GM18861 (cell line): ENCODE measurements around the gene GGTA1.
"Not testable (repeated sequence)": the region's sequence is repeated elsewhere in the genome, so short reads cannot be mapped to it uniquely, and the experiment has no call there.

Experiments
- ATAC-seq: cut with Tn5 transposase; IDR thresholded peaks from one replicate; pipeline ENCODE4 v1.9.1; 2021; ENCODE audit not compliant: unreplicated experiment

Gene GGTA1

DNA sequence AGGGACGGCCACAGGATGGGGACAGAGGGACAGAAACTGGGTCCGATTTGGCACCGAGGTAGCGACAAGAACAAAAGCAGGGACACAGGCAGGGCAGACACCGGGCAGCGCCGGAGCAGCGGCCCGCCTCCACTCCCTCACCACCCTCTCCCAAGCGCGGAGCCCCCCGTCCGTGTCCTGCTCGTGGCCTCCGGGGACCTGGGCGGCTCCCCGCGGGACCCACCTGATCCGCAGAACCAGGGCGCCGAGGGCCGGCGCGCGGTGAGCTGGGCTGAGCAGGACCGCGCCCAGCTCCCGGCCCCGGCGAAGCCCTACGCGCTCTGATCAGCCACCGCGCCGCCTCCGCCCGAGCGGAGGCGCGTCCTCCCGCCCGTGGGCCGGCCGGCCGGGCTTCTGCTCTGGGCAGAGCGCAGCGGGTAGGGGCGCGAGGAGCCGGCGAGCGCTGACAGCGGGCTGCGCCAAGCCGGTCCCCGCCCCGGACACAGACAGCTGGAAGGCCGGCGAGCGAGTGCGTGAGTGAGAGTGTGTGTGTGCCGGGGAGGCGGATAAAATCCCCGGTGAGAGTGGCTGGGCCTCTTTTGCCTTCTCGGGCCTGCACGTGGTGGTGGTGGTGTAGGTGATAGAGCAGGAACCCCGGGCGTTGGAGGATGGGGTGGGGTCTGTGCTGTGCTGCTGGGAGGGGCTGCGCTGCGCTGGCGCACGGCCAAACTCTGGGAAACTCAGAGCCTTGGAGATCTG lies at the start of gene GGTA1:
GGTA1 (minus strand) TSS at position 418 of the 738 bp plus-strand sequence. CDS start 31,922 bp downstream, outside the sequence.
- no peak for ATAC-seq

DNA sequence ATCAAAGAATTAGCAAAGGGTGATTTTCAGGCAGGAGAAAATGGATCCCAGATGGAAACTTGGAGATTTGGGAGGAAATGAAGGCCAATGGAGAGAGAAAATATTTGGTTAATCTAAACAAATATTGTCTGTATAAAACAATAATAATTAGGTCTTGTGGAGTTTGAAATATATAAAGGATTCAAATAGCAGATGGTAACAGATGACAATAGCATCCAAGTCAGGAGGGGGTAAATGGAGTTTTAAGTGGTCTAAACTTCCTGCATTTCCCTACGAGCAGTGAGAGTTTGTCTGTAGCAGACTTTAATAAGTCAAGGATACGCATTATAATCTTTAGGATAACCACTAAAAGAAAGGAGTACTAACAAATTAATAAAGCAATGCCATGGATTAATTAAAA lies 49.0 kb upstream of the GGTA1 start:
- ATAC-seq: no peak

DNA sequence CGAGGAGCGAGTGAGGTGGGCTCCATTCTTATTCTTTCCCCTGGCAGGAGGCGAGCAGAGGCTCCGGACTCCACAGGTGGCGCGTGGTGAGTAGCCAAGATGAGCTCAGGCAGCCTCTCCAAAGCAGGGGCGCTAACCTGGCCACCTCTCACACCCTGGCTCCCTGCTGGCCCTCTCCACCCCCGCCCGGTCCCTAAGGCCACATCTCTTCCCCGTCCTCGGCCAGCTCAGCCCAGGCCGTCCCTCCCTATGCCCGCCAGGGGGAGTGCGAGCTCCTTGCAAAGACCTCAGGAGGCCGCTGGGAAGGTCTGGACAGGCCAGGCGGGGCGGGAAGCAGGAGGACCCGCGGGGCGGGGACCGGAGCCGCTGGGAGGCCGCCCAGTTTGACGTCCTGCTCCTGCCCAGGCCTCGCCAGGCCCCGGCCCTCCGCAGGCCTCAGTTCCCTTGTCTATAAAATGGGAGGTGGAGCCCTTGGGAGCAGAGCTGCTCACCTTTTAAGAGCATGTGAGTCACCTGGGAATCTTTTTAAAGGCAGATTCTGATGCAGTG lies 46.3 kb upstream of the GGTA1 start:
- ATAC-seq: peak; percentile 67

DNA sequence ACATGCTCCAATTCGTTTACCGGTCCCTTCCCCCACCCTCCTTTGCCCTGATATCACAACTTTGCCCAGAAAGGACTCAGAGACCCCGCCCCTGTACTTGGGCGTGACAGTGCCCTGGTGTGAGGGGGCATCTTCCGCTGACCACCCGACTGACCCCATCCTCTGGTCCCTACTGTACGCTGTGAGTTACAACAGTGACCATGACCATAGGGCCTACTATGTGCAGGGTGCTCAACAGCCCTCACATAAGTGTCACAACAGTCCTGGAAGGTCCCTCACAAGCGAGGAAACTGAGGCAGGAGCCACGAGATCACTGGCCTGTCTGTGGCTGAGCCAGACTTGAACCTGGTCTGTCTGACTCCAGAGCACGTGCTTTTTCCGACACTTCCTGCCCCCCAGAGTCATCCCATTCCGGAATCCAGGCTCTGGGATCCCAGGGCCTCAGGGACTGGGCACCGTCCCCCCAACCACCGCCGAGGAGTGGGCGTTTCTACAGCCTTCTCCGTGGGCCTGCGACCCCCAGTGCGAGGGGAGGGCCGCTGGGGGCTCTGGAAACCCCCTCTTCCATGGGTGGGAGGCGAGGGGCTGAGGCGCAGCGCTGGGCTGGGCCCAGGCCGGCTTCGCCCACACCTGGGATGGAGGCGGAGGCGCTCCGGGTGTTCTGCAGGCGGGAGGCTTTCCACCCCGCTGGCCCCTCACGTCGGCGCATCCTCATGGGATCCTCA lies 45.7 kb upstream of the GGTA1 start:
- ATAC-seq: no peak

DNA sequence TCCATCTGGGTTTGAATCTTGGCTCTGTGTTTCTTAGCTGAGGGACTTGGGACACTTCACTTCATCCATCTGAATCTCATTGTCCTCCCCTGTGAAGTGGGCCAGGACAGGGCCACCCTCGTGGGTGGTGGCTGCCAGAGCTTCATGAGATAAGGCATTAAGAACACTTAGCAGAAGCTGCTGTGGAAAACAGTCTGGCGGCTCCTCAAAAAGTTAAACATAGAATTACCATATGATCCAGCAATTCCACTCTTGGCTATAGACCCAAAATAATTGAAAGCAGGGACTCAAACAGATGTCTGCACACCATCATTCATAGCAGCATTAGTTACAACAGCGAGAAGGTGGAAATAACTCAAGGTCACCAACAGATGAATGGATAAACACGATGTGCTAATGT lies 42.4 kb upstream of the GGTA1 start:
- ATAC-seq: no peak

DNA sequence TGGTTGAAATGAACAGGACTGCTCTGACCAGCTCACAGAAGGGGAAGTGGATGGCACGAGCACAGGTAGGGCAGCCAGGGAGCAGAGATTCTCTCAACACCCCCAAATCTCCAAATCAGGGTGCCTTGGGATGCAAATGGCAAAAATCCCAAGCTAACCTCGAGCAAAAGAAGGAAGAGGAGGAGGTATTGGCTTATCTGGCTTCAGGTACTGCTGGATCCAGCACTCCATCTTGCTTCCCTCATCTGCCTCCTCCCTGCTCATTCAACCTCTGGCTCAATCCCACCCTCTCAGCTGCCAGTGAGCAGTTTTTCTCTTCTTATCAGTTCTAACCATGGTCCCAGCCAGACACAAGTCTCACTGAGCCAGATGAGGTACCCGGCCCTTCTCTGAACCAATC lies 41.6 kb upstream of the GGTA1 start:
- no peak for ATAC-seq

DNA sequence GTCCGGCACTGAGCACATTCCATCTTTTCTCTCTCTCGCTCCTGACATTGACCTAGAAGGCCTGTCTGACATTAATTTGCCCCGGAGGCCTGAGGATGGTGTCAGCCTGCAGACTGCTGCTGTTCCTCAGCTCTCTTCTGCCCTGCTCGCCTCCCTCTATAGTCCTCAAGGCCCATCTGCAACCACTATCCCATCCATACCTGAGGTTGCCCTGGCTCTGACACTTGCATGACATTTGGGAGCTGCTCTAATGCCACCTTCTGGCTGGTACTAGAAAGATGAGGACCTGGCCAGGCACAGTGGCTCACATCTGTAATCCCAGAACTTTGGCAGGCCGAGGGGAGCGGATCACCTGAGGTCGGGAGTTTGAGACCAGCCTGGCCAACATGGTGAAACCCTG lies 38.6 kb upstream of the GGTA1 start:
- no peak for ATAC-seq

DNA sequence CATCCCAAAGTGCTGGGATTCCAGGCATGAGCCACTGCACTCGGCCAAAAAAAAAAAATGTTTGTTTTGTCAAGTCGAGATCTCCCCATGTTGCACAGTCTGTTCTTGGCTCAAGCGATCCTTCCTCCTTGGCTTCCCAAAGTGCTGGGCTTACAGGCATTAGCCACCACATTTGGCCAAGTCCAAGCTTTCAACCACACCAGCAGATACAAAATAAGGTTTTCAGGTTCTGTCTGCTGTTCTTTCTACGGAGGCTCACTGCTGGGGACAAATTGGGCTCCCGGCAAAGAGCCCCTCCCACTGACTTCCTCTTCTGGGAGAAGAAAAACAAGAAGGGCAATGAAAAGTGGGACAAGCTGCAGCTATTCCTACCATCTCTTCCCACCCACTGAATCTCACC lies 37.6 kb upstream of the GGTA1 start:
- ATAC-seq: no peak

DNA sequence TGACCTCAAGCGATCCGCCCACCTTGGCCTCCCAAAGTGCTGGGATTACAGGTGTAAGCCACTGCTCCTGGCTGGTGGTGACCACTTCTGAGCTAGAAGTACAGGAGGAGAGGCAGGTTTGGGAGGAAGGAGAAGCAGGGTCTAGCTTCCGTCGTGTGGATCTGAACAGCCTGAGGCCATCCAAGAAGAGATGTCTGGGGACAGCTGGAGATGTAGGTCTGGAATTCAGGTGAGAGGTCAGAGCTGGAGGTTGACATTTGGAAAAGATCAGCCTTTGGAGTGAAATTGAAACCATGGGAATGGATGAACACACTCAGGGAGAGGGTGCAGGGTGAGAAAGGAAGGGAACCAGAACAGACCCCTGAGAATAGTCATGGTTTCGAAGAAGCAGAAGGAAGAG lies 33.2 kb upstream of the GGTA1 start:
- ATAC-seq: no peak

DNA sequence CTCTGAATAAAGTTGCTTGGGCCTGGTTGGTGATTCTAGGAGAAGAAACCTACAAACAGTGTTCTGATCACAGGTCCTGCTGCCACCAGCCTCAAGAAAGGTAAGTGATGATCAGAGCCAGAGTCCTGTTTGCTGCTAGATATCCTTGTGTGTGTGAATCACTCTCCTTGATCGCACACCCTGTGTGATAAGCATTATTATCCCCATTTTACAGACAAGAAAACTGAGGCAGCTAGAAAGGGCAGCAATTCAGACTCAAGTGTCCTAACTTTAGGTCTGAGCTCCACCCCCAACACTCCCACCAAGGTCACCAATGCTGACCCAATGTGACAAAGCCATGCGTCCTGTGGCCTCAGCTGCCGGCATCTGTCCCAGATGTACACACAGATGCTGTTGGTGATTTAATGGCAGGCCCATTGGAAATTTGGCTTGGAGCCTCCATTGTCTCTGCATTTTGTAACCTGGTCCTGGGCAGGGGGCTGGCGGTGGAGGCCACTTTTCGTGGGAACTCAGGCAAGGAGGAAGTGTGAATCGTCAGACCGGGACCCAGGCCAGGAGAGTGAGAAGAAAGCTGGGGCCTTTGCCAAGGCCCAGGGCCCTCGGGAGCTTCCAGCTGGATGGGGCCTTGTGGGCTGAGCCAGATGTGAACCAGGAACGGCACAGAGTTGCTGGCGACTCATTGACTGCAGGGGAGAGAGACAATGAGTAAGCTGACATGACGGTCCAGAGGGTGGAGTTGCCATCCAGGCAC lies 29.8 kb upstream of the GGTA1 start:
- ATAC-seq: no peak

DNA sequence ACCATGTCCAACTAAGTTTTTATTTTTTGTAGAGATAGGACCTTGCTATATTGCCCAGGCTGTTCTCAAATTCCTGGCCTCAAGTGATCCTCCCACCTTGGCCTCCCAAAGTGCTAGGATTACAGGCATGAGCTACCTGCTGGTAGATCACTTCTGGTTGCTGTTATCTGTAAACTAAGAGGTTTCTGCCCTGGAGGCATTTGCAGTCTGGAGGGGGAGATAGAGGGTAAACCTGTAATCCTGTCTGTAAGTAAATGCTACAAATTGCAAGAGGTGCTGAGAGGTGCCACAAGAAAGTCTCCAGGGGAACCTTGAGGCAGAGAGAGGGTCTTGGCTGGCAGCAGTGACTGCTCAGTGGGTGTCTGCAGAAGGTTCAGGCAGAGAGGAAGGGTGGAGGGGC lies 29.0 kb upstream of the GGTA1 start:
- ATAC-seq: no peak

DNA sequence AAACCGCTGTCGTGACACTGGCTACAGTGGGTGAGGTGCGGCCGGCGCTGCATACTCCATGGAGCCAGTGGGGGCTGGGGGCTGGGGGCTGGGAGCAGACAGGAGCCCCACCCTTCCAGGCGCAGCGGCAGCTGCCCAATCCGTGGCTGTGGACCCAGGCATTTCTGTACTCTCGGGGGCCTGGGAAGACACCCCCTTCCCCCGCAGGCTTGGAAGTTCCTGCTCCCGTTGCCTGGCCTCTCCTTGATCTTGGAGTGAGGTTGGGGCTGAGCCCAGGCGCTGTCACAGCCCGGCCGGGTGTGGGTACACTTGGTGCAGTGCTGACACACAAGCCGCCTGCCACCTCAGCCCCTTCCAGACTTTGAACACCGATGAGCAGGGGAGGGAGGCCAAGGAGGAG lies 27.7 kb upstream of the GGTA1 start:
- ATAC-seq: no peak

DNA sequence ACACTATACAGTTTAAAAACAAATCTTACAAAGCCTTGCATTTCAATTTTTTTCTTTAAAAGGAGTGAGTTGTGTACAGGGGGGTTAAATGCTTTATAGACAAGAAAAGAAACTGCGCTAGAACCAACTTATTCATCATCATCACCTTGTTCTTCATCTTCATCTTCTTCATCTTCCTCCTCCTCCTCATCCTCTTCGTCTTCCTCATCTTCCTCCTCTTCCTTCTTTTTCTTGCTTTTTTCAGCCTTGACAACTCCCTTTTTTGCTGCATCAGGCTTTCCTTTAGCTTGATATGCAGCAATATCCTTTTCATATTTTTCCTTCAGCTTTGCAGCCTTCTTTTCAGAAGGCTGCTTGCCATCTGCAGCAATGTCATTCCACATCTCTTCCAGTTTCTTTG lies 20.0 kb upstream of the GGTA1 start:
- not testable (repeated sequence) for ATAC-seq

DNA sequence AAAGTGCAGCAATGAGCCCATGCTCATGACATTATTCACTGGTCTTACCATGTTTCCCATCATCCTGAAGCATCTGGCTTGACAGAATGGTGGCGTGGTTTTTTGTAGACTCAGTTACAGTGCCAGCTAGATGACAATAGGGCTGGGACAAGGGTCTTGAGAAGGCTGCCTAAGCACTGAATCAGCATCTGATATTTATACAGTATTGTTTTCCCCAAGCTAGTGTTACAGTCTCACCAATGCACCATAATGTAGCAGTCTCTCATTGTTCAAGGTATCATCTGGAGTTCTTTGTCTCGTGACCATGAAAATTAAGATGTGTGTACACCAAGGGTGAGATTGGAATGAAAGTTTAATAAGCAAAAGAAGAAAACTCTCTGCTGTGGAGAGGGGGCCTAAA lies 19.0 kb upstream of the GGTA1 start:
- no peak for ATAC-seq

DNA sequence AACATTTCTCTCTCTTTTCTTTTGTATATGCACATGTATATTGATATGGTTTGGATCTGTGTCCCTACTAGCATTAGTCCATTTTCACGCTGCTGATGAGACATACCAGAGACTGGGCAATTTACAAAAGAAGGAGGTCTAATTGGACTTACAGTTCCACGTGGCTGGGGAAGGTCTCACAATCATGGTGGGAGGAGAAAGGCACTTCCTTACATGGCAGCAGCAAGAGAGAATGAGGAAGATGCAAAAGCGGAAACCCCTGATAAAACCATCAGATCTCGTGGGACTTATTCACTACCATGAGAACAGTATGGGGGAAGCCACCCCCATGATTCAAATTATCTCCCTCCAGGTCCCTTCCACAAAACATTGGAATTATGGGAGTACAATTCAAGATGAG lies 13.5 kb upstream of the GGTA1 start:
- ATAC-seq: not testable (repeated sequence)

DNA sequence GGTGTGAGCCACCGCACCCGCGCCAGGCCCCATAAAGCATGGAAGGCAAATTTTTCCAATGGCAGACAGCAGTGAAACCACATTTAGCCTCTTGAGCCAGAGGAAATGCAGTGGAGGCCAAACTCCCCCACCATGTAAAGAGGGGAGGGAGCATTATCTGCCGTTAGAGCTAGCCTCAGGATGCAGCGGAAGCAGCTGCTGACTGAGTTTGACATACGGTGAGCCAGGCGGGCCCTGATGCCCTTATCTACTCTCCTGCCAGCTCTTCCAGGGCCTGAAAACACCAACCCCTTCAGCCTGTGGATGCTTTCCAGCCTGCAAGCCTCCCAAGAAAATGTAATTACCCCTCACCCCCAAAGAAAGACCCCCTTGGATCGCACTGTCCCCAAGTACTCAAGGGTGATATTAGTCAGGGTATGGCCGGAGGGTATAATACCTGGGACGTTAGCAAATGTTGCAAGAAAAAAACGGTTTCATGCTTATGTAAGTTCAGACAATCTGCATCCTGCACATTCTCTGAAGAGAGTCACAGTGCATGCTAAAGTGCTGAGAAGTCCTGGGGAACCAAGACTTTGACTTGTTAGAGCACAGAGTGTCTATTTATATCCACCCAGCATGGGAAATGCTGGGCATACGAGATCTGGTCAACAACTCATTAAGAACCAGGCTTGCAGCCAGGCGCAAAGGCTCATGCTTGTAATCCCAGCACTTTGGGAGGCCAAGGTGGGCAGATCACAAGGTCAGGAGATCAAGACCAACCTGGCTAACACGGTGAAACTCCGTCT lies 11.3 kb upstream of the GGTA1 start:
- ATAC-seq: no peak

DNA sequence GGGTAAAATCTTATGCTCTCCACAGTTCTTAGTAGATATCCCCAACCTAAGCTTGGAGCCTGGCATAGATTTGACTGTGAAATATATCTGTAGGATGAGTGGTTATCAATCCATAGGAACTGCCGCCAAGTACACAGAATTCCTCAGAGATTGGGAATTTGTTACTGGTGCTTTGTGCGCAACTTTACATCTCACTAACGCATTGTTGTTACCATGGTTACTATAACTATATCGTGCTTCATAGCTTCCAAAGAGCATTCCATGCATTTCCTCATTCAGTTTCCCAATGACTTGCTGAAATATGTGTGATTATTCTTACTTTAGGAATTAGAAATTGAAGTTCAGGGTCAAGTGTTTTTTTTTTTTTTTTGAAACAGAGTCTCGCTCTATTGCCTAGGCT lies 9.5 kb upstream of the GGTA1 start:
- no peak for ATAC-seq

DNA sequence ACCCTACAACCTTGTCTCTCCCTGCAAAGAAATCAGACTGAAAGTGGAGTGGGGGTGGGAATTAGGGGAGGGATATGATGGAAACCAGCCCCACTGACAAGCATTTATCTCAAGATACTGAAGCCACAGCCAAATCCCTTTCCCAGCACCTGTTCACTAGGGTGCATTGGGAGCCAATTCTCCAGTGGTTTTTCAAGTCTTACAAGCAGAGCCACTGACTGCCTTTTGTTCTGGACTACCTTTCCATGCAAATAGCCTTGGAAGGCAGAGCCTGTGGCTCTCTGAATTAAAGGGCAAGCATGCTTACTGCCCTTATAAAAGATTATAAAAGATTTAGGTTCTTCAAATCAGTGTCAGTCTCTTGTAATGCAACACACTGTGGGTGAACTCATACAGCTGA lies 8.8 kb upstream of the GGTA1 start:
- no peak for ATAC-seq

DNA sequence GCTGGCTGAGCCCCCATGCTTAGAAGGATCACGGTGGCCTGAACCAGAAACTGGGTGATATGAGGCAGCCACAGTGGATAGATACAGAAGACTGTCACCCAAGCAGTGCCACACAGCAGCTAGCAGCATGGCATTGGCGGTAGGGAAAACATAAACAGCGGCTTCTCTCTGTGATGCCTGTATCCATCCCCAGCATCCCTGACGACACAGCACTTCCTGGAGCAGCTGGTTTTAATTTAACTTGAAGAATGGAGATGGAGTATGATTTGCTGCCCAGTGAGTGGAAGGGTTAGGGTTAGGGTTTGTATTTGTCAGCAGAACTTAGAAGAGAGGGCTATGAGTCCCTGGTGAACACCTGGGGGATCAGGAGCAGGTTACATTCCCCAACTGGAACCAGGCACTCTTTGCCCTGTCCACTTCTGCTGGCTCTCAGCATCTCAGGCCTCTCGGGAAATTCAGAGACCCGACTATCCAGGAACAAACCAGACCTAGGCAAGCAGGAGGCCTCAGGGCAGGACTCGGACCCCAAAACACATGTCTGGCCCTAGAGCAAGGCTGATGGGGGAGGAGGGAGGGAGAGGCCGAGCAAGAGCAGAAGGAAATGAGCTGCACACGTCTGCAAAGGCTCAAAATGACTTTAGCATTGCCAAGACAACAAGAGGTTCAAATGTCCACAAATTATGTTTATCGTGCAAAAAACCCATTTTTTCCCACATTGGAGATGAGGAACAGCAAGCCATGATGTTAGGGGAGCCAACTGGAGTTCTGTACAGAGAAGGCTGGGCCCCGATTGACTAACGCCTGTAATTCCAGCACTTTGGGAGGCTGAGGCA lies 6.5 kb upstream of the GGTA1 start:
- no peak for ATAC-seq

DNA sequence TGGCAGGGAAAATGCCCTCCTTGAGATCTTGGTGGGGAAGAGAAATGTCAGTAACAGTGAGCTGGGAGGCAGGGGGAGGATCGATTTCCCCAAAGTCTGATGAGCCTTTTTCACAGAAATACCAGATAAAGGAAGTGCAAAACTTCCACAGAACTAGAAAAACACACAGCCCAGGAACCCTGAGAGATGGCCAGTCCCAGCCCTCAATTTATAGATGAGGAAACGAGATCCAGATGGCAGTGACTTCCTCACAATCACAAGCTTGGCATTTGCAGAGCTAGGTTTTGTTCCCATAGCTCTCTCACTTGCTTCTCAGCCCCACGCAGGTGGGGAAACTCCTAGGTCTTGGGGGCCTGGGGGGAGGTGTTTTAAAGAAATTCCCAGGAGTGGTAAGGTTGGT lies 3.8 kb upstream of the GGTA1 start:
- ATAC-seq: no peak
